ENCODE results near the gene TRHDE.

GRCh38 chr12:72346363-72346944 lies 74.3 kb downstream of the TRHDE start:
- TF ChIP-seq POLR2A (IDR thresholded peaks at IDR 0.05; ENCODE audit: low read length) (no peak), GATA1 (IDR thresholded peaks at IDR 0.05; ENCODE audit: low read depth, low read length) (no peak)
